Measurements from ENCODE around the gene TH.

Gene TH

DNA sequence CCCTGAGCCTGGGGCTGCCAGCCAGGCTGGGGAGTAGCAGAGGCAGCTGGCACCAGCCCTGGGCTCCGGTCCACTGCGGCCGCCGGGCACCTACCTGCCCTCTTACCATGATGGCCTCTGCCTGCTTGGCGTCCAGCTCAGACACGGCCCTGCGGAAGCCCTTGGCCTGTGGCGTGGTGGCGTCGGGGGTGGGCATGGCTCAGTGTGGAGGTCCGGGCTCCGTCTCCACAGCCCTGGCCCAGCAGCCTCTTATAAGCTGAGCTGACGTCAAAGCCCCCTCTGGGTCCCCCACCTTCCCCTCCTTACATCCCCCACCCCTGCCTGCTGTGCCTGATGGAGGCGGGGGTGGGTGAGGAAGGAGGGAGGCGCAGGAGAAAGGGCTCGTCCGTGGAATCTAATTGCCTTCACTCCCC lies at the start of gene TH:
TSS of gene TH (minus strand) at position 225 of the 413 bp plus-strand sequence. CDS start at position 196, 29 bp downstream.
- no peaks in the 10 kb centered on the region for H3K4me1 ChIP-seq (ENCODE audit: control insufficient read depth, low read length)
- H3K9me3 ChIP-seq (ENCODE audit: control insufficient read depth, insufficient read depth, low read length), result no peaks in the 10 kb centered on the region
- H3K4me2 ChIP-seq (ENCODE audit: low read length), result no peak within 1 kb of the TSS
- H3K27ac ChIP-seq (ENCODE audit: low read depth, low read length), result no peak within 1 kb of the TSS
- H3K36me3 ChIP-seq (ENCODE audit: control insufficient read depth, low read length), result no peaks in the 10 kb centered on the region
- no peaks in the 10 kb centered on the region for H3F3A ChIP-seq (ENCODE audit: control insufficient read depth, insufficient read depth)
- no peaks in the 10 kb centered on the region for H3K79me2 ChIP-seq (ENCODE audit: control insufficient read depth, low read length)
- H3K9me2 ChIP-seq (replicated peaks; ENCODE audit: control insufficient read depth, low read length), result no peaks in the 10 kb centered on the region
- no peaks in the 10 kb centered on the region for H3K27me3 ChIP-seq (ENCODE audit: control insufficient read depth, low read length)
- H3K4me3 ChIP-seq (ENCODE audit: low read length), result no peak within 1 kb of the TSS
- H4K20me1 ChIP-seq (ENCODE audit: control insufficient read depth, insufficient read depth, low read depth, low read length), result no peaks in the 10 kb centered on the region
- no peak for TF ChIP-seq EZH2phosphoT487 (IDR thresholded peaks at IDR 0.05; ENCODE audit: borderline replicate concordance, low read length)
- TF ChIP-seq, protein P1, sequence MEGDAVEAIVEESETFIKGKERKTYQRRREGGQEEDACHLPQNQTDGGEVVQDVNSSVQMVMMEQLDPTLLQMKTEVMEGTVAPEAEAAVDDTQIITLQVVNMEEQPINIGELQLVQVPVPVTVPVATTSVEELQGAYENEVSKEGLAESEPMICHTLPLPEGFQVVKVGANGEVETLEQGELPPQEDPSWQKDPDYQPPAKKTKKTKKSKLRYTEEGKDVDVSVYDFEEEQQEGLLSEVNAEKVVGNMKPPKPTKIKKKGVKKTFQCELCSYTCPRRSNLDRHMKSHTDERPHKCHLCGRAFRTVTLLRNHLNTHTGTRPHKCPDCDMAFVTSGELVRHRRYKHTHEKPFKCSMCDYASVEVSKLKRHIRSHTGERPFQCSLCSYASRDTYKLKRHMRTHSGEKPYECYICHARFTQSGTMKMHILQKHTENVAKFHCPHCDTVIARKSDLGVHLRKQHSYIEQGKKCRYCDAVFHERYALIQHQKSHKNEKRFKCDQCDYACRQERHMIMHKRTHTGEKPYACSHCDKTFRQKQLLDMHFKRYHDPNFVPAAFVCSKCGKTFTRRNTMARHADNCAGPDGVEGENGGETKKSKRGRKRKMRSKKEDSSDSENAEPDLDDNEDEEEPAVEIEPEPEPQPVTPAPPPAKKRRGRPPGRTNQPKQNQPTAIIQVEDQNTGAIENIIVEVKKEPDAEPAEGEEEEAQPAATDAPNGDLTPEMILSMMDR (IDR thresholded peaks at IDR 0.05; ENCODE audit: low read depth, low read length, poor library complexity, severe bottlenecking), result no peak

DNA sequence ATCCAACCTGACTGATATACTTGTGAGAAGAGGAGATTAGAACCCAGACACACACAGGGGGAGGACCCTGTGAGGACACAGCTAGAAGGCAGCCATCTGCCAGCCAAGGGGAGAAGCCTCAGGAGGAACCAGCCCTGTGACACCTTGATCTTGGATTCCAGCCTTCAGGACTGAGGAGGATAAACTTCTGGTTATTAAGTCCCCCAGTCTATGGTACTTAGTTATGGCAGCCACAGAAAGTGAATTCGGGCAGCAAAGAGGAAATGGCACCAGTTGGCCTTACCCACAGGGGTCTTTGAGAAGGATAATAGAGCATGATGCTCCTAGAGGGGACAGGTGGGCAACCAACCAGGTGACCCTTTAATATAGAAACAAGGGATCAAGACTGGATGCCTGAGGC lies 49.4 kb upstream of the TH start:
- Histone ChIP-seq H3K4me2 (ENCODE audit: low read length) (no peak overlapping the region), H3K9me2 (replicated peaks; ENCODE audit: control insufficient read depth, low read length) (no peaks in the 10 kb centered on the region), H3K79me2 (ENCODE audit: control insufficient read depth, low read length) (no peaks in the 10 kb centered on the region), H3K9me3 (ENCODE audit: control insufficient read depth, insufficient read depth, low read length) (no peaks in the 10 kb centered on the region), H3K27me3 (ENCODE audit: control insufficient read depth, low read length) (peaks cover 24% of the 10 kb centered on the region), H3K36me3 (ENCODE audit: control insufficient read depth, low read length) (no peaks in the 10 kb centered on the region), H3F3A (ENCODE audit: control insufficient read depth, insufficient read depth) (no peaks in the 10 kb centered on the region), H3K4me3 (ENCODE audit: low read length) (no peak overlapping the region), H3K4me1 (ENCODE audit: control insufficient read depth, low read length) (no peaks in the 10 kb centered on the region), H3K27ac (ENCODE audit: low read depth, low read length) (no peak overlapping the region), H4K20me1 (ENCODE audit: control insufficient read depth, insufficient read depth, low read depth, low read length) (no peaks in the 10 kb centered on the region)
- TF ChIP-seq, protein P1 (IDR thresholded peaks at IDR 0.05; ENCODE audit: low read depth, low read length, poor library complexity, severe bottlenecking), result no peak
- TF ChIP-seq EZH2phosphoT487 (IDR thresholded peaks at IDR 0.05; ENCODE audit: borderline replicate concordance, low read length), result no peak

- H3K36me3 ChIP-seq (ENCODE audit: control insufficient read depth, low read length), result no peaks in the 10 kb centered on the region
- TF ChIP-seq EZH2phosphoT487 (IDR thresholded peaks at IDR 0.05; ENCODE audit: borderline replicate concordance, low read length), result no peak
- TF ChIP-seq, protein P1 (IDR thresholded peaks at IDR 0.05; ENCODE audit: low read depth, low read length, poor library complexity, severe bottlenecking), result no peak
- no peak overlapping the region for H3K4me3 ChIP-seq (ENCODE audit: low read length)
- no peaks in the 10 kb centered on the region for H3K9me2 ChIP-seq (replicated peaks; ENCODE audit: control insufficient read depth, low read length)
- H3K27me3 ChIP-seq (ENCODE audit: control insufficient read depth, low read length), result peaks cover 24% of the 10 kb centered on the region
- H3K9me3 ChIP-seq (ENCODE audit: control insufficient read depth, insufficient read depth, low read length), result no peaks in the 10 kb centered on the region
- no peaks in the 10 kb centered on the region for H3F3A ChIP-seq (ENCODE audit: control insufficient read depth, insufficient read depth)
- no peaks in the 10 kb centered on the region for H3K4me1 ChIP-seq (ENCODE audit: control insufficient read depth, low read length)
- no peaks in the 10 kb centered on the region for H3K79me2 ChIP-seq (ENCODE audit: control insufficient read depth, low read length)
- H3K27ac ChIP-seq (ENCODE audit: low read depth, low read length), result no peak overlapping the region
- no peak overlapping the region for H3K4me2 ChIP-seq (ENCODE audit: low read length)
- no peaks in the 10 kb centered on the region for H4K20me1 ChIP-seq (ENCODE audit: control insufficient read depth, insufficient read depth, low read depth, low read length)
These were observed 48.7 kb upstream of the TH start for GRCh38 chr11:2220173-2220771.

Data from DOHH2 (cell line).